Activated naive CD4-positive, alpha-beta T cell (primary cell): ENCODE measurements around the gene ARHGEF7.

ENCODE experiments used
- DNase-seq, 4 experiments: peaks; one replicate each; lab custom pipeline; 2025; lab: John Stamatoyannopoulos, UW

The ARHGEF7 gene

DNA sequence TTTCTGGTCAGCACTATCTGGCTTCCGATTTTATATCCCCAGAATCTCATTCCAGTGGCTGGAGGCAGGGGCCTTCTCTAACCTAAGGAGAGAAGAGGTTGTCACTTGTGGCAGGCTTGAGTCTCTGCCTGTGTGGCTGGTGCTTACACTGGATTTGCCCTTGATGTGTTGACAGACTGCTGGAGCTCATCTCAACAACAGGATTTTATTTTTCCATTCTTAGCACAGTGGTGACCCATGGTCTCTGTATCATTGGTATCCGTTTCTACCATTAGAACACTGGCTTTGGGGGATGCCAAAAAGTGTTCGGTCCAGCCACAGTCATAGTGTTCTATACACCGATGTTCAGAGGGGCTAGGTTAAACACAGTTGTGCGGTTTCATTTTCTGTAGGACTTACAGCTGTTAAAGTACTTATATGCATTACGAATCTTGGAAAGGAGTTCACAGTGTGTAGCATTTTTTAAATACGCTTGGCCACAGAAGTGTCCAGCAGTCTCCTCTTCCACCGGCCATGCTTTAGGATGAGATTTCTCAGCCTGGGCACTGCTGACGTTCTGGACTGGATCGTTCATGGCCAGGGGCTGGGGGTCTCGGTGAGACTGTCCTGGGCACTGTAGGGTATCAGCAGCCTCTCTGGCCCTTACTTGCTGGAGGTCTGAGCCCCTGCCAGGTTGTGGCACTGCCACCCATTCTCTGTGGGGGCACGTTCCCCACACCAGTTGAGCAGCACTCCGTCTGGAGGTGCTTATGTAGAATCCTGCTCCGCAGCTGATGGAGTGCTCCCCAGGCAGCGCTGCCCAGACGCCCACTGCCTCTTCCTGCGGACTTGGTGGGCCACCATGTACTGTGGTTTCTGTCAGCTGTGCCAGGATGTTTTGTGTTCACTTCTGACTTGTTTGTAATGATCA is 163.9 kb downstream of the ARHGEF7 start:
- no peak for DNase-seq

DNA sequence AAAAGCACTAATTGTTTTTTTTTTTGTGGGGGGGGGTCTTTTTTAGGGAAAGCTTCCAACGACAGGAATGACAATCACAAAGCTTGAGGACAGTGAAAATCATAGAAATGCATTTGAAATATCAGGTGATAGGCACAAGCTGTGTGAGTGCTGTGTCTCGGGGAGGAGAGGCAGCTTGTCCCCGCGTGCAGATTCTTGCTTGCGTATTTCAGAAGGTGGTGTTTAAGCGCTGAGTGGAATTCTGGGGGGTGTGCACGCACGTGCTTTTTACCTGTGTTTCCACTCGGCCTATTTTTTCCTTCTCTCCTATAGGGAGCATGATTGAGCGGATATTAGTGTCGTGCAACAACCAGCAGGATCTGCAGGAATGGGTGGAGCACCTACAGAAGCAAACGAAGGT is 165.1 kb downstream of the ARHGEF7 start:
- no peak for DNase-seq

GRCh38 chr13:111280681-111281585 is 165.8 kb downstream of the ARHGEF7 start:
- no peak for DNase-seq

- DNase-seq = no peak
These were observed 166.7 kb downstream of the ARHGEF7 start for GRCh38 chr13:111281751-111282311.

- DNase-seq = no peak
These were observed 167.3 kb downstream of the ARHGEF7 start for GRCh38 chr13:111282425-111282824.

DNA sequence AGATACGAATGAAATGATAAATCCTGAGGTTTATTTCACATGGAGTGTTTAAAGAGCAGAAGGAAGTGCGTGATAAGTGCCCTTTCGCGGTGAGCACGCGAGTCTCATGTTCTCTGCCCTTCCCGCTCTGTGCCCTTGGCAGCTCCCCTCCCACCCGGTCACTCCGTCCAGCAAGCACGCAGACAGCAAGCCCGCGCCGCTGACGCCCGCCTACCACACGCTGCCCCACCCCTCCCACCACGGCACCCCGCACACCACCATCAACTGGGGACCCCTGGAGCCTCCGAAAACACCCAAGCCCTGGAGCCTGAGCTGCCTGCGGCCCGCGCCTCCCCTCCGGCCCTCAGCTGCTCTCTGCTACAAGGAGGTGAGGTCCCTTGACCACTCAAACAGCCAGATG is 167.9 kb downstream of the ARHGEF7 start:
- DNase-seq = no peak

DNA sequence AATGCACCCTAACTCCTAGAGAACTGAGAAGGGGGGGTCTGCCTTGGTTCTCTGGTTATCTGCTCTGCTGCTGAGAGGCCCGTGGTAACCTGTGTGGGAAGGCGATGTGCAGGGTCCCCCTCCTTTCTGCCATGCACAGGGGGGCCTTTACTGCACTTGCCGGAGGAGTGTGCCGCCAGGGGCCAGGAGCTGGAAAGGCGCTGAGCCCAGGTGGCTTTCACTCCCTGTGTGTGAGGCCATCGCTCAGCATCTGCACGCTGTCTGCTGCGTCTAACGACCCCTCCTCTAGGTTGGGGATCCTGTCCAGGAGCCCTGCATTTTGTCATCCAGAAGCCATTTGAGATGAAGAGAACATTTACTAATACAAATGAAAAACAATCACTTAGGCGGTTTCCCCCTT is 168.3 kb downstream of the ARHGEF7 start:
- no peak for DNase-seq

DNA sequence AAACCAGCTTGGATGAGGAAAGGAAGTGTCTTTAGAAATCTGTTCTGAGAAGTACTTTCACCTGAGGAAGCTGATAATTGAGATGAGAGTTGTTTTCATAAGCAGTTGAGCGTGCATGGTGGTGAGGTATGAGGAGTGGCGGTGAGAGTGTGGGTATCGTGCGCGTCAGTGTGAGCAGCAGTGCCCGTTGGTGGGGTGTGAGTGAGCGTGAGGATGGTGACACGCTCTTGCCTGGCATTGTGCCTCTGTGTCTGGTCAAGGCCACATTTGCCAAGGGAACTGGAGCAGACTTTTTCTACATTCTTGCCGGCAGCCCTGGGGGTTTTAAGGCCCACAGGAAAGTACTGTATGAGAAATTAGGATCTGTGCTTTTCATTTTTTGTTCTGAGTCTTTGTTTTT is 168.9 kb downstream of the ARHGEF7 start:
- no peak for DNase-seq

DNA sequence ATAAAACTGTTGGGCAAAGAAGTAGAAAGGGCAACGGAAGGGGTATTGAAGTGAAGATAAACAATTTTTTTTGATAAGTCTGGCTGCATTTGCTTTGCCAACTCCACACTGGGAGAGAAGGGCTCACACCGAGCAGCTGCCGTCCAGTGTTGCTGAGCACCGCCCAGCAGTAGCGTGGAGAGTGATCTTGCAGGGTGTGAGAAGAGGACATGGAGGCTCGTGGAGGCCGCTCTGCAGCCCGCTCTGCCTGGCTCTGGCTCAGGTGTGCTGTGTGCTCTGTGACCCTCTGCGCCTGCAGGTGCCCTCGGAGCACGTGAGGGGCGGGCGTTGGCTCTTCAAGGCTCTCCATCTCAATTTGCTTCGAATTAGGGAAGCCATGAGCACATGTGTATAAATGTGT is 169.5 kb downstream of the ARHGEF7 start:
- no peak for DNase-seq

DNA sequence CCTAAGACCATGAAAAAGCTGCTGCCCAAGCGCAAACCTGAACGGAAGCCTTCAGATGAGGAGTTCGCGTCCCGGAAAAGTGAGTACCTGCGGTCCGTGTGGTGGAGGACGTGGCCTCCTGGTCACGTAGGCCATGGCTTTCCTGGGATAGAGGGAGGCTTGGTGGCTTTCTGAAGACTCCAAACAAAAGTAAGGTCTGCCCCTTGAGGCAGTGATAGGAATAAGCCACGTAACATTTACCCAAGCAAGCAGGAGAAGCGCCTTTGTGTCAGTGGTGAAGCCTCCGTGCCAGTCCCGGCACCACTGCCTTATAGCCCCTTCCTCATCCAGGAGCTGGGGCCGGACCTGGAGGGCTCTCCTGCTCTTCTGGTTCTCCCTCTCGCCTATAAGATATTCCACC is 171.1 kb downstream of the ARHGEF7 start:
- DNase-seq = no peak

GRCh38 chr13:111286749-111287148 is 171.6 kb downstream of the ARHGEF7 start:
- no peak for DNase-seq

DNA sequence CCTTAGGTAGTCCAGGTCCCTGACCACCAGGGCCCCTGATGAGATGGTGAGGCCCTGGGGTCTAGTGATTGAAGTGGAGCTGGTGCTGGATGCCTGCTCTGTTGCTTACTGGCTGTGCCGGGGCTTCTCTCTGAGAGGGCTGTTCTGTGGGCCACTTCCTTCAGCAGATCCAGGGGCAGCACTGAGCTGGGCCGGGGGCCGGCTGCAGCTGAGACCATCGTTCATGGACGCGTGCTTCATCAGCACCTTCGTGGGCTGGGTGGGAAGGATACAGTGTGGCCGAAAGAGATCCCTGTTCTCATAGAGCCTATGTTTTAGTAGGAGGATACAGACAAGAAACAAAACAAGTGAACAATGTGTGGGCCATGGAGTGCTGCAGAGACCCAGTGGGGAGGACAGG is 172.1 kb downstream of the ARHGEF7 start:
- DNase-seq = no peak

DNA sequence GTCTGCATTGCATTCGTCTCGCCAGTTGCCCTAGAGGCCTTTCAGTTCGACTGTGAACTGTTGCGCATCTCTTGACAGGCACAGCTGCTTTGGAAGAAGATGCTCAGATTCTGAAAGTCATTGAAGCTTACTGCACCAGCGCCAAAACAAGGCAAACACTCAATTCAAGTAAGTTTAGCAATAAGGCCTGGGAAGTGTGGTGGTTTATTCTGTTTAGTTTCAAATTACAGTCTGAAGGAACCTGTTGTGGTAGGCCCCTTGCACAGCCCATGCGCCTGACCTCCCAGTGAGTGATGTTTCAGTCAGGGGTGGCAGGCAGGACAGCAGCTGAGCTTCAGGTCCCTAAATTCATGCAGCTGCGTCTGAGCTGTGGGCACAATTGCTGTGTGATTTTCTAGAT is 173.2 kb downstream of the ARHGEF7 start:
- no peak for DNase-seq

DNA sequence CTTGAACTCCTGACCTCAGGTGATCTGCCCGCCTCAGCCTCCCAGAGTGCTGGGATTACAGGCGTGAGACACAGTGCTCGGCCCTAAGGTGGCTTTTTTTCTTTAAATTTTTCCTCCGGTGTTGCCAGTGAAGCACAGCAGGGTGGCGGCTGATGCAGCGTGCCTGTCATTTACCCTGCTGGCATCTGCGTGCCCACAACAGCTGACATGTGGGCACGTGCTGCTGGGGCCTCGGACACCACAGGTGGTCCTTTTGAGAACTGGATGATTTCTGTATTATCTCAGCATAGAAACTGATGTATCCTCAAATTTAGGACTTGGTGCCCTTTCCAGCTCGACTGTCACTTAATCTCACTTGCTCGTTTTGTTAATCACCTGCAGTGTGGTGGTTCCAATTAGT is 174.1 kb downstream of the ARHGEF7 start:
- no peak for DNase-seq

DNA sequence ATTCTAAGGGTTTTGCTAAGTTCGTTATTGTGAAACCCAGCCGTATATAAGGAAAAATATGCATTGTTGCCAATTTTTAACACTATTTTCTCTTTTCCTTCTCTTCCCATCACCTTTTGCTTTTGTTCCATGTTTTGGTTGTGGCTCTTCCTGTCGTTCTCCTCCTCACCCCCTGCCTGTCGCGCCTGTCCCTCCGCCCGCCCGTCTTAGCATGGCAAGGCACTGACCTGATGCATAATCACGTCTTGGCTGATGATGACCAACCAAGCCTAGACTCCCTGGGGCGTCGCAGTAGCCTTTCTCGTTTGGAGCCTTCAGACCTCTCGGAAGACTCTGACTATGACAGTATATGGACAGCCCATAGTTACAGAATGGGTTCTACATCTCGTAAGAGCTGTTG is 176.8 kb downstream of the ARHGEF7 start:
- DNase-seq = no peak

DNA sequence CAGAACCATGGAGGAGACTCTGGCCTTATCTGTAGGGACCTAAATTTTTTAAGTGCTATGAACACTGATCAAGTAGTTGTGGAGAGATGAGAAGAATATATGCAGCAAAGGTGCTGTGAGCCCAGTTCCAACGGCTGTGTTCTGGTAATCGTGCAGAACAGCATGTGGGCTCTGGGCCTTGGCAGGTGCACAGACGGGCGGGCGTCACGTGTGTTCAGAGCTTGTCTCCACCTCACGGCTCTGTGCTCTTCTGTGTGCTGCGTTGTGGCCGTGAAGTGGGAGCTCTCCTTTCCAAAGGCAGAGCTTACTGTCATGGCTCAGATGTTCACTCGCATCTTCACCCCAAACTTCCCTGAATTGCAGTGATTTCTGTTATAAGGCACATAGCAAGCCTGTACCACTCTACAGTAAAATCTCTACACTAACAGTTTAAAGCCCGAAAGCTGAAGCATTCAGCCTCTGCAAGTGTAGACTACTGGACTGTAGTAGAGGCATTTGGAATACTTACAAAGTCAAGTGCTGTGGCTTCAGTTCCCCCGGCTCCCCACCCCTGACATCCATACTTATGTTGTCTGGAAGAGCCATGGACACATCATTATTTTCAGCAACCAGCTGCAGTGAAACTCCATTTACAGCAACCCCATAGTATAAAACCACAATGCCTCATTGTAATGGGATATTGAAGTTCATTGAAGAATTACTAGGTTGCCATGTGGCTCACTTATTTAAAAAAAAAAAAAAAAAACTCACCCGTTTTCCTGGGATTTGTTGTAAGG is 177.8 kb downstream of the ARHGEF7 start:
- no peak for DNase-seq

DNA sequence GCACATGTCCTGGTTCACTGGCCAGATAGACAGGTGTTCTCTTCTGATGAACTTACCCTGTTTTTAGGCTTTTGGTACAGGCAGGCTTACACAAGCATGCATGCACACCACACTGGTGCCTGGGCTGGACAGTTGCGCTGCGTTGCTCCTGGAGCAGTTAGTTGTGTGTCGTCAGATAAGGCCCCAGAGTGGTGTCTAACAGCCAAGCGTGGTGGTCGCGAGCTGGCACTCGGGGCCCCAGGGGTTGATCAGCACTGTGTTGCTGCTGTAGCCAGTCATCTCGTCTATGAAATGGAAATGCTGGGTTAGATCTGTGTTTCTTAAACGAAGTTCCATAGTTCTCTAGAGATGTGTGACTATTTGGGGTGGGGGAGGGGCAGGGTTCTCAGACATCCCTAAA is 180.8 kb downstream of the ARHGEF7 start:
- DNase-seq = no peak

- DNase-seq = no peak
These were observed 181.3 kb downstream of the ARHGEF7 start for GRCh38 chr13:111296417-111296816.

DNA sequence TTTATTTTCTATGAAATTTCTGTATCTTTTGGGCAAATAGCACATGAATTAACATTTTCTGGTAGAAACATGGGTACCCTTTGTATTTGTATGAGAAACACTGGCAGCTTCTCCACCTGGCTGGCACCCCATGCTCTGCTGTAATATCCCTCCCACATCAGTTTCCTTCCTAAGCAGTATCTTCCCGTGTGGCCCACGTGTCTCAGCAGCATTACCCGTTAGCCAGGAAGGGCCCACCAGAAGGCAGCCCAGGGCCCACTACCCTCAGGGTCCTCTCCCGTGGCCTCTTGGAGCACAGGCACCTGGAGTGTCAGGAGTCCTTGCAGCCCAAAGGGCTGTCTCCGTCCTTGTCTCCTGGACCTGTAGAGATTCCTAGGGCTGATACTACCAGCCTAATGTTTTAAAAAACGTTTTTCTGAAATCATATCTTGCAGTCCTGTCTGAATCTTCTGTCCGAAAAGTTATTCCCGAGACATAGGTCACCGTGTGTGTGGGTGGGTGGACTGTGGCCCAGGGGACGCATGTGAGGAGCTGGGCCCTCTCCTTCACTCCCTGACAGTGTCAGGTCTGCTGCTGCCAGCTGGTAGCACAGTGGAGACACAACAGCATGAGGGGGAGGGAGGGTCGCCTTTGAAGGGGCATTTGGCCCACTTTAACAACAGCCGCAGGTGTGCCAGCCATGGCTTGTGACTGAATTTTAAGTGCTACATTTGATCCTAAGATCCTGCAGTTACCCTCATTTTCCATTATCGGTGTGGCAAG is 183.3 kb downstream of the ARHGEF7 start:
- DNase-seq = no peak

GRCh38 chr13:111302045-111302726 is 187.1 kb downstream of the ARHGEF7 start:
- DNase-seq = no peak

GRCh38 chr13:111303559-111303958 is 188.4 kb downstream of the ARHGEF7 start:
- DNase-seq = no peak
